ENCODE measurements around the gene CCNB1IP1.

GRCh38 chr14:20294636-20295035, 38.4 kb downstream of the CCNB1IP1 start:
- TF ChIP-seq CTCF (conservative IDR thresholded peaks at IDR 0.05; ENCODE audit: low read length) (no peak), EZH2phosphoT487 (IDR thresholded peaks at IDR 0.05; ENCODE audit: borderline replicate concordance) (no peak)

All from Loucy (cell line).